ENCODE data around the gene SIM2.

DNA sequence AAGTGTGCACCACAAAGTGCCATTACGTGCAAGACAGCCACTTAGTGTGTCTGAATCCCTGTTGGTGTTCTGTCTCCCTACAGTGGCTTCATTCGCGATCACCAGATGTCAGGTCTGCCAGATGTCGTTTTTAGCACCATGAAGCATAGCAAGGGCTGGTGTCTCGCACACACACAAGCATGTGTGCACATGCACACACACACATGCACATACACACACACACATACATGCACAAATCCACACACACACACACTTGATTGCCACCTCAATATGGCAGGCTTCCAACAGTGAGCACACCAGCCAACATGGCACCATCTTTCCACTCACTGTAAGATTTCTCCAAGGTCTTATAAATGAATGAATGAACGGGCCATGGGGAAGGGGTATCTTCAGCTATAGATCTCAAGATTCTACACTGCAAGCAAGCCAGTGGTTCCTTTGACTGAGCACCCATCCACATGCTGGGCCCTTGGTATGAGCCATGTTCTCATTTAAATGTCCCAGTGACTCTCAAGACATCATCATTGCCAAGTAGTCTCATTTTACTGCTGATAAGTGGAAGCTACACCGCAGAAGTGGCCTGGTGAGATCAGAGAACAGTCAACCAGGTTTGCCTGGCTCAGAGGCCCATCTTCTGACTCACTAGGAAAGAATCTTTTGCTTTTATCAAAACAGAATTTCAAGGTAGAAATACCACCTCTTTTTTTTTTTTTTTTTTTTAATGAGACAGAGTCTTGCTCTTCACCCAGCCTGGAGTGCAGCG is 84.9 kb downstream of the SIM2 start:
- TF ChIP-seq CTCF (IDR thresholded peaks at IDR 0.05) = no peak
- TF ChIP-seq POLR2A (IDR thresholded peaks at IDR 0.05) = no peak
